ENCODE measurements around the gene CTNNA3.

Gene CTNNA3

GRCh38 chr10:66927251-66927935, 768.6 kb downstream of the CTNNA3 start:
- ATAC-seq, result no peak

DNA sequence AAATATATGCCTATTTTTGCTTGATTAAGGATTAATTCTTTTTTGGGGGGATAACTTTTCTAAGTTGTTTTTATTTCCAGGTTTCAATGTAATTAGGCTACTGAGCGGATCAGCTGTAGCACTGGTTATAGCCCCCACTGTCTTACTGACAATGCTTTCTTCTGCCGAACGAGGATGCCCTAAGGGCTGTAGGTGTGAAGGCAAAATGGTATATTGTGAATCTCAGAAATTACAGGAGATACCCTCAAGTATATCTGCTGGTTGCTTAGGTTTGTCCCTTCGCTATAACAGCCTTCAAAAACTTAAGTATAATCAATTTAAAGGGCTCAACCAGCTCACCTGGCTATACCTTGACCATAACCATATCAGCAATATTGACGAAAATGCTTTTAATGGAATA, 769.2 kb downstream of the CTNNA3 start:
- ATAC-seq, result no peak

DNA sequence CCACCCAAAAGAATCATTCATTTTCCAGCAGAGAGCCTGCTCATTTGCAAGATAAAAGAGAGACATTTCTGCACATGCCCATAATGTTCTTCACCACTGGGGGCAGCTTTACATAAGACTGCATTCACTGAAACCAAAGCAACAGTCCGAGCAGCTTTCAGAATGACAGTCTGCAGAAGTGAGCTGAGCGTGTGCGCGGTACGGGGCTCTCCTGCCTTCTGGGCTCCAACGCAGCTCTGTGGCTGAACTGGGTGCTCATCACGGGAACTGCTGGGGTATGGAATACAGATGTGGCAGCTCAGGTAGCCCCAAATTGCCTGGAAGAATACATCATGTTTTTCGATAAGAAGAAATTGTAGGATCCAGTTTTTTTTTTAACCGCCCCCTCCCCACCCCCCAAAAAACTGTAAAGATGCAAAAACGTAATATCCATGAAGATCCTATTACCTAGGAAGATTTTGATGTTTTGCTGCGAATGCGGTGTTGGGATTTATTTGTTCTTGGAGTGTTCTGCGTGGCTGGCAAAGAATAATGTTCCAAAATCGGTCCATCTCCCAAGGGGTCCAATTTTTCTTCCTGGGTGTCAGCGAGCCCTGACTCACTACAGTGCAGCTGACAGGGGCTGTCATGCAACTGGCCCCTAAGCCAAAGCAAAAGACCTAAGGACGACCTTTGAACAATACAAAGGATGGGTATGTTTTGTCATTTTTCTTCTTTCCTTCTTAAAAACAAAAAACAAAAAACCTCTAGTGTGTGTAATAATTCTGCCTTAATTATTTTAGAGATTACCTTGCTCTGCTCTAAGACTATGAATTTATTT, 769.9 kb downstream of the CTNNA3 start, which contains the start of gene LRRTM3:
Gene LRRTM3 (plus strand): TSS at position 141 of the 820 bp plus-strand sequence.
- ATAC-seq, result peak; percentile 56 to 63

DNA sequence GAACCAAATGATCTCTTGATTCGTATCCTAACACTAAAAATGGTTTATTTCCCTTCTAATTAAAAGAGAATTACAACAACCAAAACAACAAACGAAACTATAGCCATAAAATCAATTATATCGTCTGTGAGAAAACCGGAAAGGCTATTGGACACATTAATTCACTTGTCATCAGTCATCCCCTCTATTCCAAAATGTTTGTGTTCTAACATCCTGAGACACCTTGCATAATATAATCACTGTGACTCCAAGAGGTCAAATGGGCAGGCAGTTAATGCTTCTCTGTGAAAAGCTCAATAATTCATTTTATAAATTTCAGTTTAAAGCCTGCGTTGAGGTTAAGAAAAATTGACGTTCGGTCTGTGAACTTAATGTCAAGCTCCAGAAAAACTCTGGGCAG, 770.6 kb downstream of the CTNNA3 start:
- no peak for ATAC-seq

DNA sequence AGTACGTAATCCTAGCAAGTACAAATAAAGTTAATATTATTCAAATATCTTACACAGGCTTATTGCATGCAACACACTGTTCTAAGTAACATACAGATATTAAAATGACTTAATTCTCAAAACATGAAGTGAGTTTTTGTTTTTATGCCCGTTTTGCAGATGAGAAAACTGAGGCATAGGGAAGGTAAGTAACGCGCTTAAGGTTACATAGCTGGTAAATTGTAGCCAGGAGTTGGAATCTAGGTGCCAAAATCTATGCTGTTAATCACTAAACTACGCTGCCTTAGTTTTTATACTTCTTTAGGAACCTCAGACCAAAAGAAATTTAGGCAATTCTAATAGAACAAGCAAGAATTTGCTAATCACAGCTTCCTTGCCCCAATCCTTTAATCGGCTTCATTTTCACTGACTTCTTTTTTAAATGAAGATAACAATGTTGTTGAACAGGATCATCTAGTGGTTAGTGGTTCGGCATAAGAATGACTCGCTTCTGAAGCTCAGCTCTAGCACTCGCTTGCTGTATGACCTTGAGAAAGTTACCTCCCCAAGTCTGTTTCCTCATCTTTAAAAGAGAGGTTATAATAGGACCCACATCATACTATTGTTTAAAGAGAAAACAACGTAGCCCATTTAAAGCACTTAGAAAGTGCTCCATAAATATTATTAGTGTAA, 771.2 kb downstream of the CTNNA3 start:
- no peak for ATAC-seq

- ATAC-seq, result no peak
Measured at GRCh38 chr10:66919248-66919647, 776.7 kb downstream of the CTNNA3 start.

- no peak for ATAC-seq
Measured at GRCh38 chr10:66917104-66917503, 778.9 kb downstream of the CTNNA3 start.

DNA sequence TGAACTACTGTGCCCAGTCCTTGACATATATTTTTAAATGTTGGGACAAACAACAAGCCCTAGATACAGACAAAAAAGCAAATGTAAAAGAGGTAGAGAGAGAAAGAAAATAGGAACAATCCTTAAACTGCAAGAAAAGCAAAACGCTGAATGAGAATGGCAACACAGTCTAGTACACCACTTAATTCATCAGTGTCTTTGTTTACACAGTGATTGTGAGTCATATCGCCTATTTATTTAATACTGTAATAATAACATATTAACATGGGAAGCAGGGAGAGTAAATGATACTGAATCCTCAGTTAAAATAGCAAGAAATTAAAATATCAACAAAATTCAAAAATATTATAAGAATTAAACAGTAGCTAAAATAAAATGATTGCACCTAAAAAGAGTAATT, 780.0 kb downstream of the CTNNA3 start:
- ATAC-seq, result no peak

- no peak for ATAC-seq
Measured at GRCh38 chr10:66910671-66911070, 785.3 kb downstream of the CTNNA3 start.

GRCh38 chr10:66892871-66893270, 803.1 kb downstream of the CTNNA3 start:
- no peak for ATAC-seq

GRCh38 chr10:66888237-66888636, 807.8 kb downstream of the CTNNA3 start:
- ATAC-seq, result no peak

GRCh38 chr10:66886848-66887247, 809.1 kb downstream of the CTNNA3 start:
- ATAC-seq, result no peak

DNA sequence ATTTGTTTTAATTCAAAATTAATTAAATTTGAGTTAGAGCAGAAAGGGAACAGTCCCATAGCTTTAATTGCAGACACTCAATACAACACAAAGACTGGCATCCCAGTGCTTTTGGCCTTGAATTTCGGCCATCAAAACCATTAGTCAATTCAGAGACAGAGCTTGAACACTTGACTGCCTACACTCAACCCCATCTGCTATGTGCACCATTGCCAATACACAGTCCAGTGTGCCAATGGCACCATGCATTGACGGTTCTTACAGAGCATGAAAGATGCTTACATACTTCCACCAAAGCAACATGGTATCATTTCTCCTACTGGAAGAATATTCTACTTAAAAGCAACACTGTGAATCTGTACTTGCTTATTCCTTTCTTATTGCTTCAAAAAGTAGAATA, 813.7 kb downstream of the CTNNA3 start:
- no peak for ATAC-seq

DNA sequence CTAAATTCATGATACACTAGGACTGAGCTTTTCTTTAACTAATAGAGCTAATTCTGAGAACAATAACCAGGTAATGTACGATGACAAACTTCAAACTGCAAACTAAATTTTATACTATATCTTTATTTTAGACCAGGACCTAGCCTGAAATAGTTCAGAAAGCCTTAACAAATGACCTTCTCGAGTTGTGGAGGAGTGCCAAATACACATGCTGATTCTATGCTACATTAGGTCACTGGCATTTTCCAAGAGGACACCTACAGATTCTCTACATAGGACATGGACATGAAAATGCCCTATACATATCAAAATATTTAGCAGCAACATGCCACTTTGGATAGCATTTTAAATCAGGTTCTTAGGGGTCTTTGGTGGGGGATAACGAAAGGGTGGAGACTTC, 814.2 kb downstream of the CTNNA3 start:
- no peak for ATAC-seq

- no peak for ATAC-seq
Measured at GRCh38 chr10:66880826-66881225, 815.2 kb downstream of the CTNNA3 start.

DNA sequence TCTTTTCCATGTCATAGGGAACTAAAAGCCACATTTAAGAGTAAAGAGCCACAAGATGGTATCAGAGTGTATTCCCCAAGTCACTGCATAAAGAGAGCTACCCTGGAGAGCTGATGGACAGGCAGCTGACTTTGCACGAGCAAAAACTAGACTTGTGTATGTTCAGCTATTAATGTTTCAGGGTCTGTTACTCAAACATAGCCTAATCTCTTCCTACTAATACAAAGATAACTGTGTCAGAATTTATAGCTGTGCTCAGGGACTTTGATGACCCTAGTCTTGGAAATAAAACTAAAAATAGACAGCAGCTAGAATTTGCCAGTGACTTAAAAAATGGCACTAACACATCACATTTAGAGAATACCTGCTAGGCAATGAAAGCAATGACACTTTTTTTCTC, 815.7 kb downstream of the CTNNA3 start:
- no peak for ATAC-seq

- ATAC-seq, result no peak
Measured at GRCh38 chr10:66877361-66877760, 818.6 kb downstream of the CTNNA3 start.

DNA sequence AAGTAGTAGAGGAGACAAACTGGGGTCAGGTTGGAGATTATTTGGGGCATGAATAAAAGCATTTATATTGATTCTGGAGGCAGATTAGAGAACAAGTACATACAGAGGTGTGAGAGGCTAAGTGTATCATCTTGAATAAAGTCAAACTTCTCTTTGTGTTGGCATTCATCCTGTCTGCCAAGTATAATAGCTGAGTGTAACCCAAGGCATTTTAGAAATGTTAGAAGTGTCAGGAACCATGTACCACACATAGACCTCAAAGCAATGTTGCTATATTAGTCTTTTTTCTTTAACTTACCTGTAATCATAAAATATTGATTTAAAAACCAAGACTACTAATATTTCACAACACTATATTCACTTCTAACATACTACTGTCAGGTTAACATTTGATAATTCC, 826.4 kb downstream of the CTNNA3 start:
- no peak for ATAC-seq

GRCh38 chr10:66862687-66863258, 833.2 kb downstream of the CTNNA3 start:
- ATAC-seq, result no peak

GRCh38 chr10:66860376-66860945, 835.5 kb downstream of the CTNNA3 start:
- ATAC-seq, result no peak

DNA sequence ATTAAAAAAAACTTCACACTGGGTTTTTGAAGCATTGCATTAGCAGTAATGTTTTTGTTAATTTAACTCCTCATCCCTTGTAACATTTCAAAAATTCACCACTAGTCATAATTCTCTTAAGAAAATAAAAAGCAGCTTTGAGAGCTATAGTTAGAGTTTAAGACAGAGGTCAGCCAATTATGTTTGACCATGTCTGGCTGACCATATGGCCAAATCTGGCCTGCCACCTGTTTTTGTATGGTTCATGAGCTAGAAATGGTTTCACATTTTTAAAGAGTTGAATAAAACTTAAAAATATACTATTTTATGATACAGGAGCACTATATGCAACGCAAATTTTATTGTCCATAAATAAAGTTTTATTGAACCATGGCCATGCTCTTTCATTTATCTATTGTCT, 843.2 kb downstream of the CTNNA3 start:
- ATAC-seq, result no peak

DNA sequence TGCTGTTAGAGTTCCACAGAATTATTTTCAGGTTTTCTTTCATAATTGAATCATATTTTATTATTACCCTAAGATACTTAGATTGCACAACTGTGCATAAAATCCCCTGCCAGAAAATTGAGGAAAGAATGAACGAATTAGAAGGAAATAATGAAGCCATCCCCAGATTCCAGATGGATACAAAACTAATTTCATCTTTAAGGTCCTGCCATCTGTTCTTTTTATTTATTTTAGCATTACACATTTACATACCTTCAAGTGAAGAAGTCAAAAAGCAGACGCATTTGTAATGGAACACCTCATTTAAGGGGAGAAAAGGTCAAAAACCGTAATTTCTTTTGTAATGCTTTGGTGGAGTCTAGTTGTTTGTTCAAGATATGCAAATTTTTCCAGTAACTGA, 847.1 kb downstream of the CTNNA3 start:
- ATAC-seq, result no peak
